Left ventricle myocardium inferior (tissue), 1 donor: ENCODE measurements around the gene COMTD1. TPM values are rescaled to one million over a fixed set of nuclear protein-coding genes. Genes with fewer than 3 reads are reported as not detected.

Experiments used
- DNase-seq: peaks from one replicate; pipeline ENCODE4 v3.0.0-alpha.2; 2020
- H3K27ac ChIP-seq: fragments of 200-600 bp; replicated peaks from 2 replicates; pipeline ENCODE4 v1.8.0; 2021
- H3K27me3 ChIP-seq: fragments of 200-600 bp; 2 replicates; pipeline ENCODE4 v1.8.0; 2021; ENCODE audit warnings: low read depth
- H3K36me3 ChIP-seq: fragments of 200-600 bp; 2 replicates; pipeline ENCODE4 v1.8.0; 2021
- H3K4me1 ChIP-seq: fragments of 200-600 bp; 2 replicates; pipeline ENCODE4 v1.8.0; 2021
- H3K4me3 ChIP-seq: fragments of 200-600 bp; 2 replicates; pipeline ENCODE4 v1.8.0; 2021; ENCODE audit warnings: mild to moderate bottlenecking, moderate library complexity
- H3K9me3 ChIP-seq: fragments of 200-600 bp; replicated peaks from 2 replicates; pipeline ENCODE4 v1.8.0; 2021
- intact Hi-C: fragments of 100-400 bp; cut with micrococcal nuclease; formaldehyde crosslinking; loops from one replicate; pipeline ENCODE4 v1.11.0; 2022
- long read RNA-seq: library from polyadenylated mRNA; unstranded; transcript quantifications from one replicate; pipeline ENCODE4 v2.0.0, GENCODE V29; 2021
- total RNA-seq: library from RNA; stranded (reverse); fragmentation: NEBNext Ultra II Directional; extraction: Animal tissue kit (Norgen Biotek cat#: 25700); gene quantifications from one replicate; pipeline ENCODE4 v1.2.1, GENCODE V29; 2021
- TF ChIP-seq, protein P1 (sequence below): fragments of 200-600 bp; IDR thresholded peaks from 2 replicates; pipeline ENCODE4 v1.8.0; 2021; ENCODE audit warnings: antibody characterized with exemption, mild to moderate bottlenecking, borderline replicate concordance
- donor health status: DM: no; HTN: yes; CAD: no; lungs with severe emphysema.

COMTD1 gene
- total RNA-seq = 29.0 TPM
- long read RNA-seq, transcript COMTD1-201 (7 exons, 976 nt) = major isoform, 8 of 48 reads
- long read RNA-seq, partial matches to known transcripts = 5 of 48 reads
- long read RNA-seq, other reads (novel, unspliced or antisense) = 34 of 48 reads

DNA sequence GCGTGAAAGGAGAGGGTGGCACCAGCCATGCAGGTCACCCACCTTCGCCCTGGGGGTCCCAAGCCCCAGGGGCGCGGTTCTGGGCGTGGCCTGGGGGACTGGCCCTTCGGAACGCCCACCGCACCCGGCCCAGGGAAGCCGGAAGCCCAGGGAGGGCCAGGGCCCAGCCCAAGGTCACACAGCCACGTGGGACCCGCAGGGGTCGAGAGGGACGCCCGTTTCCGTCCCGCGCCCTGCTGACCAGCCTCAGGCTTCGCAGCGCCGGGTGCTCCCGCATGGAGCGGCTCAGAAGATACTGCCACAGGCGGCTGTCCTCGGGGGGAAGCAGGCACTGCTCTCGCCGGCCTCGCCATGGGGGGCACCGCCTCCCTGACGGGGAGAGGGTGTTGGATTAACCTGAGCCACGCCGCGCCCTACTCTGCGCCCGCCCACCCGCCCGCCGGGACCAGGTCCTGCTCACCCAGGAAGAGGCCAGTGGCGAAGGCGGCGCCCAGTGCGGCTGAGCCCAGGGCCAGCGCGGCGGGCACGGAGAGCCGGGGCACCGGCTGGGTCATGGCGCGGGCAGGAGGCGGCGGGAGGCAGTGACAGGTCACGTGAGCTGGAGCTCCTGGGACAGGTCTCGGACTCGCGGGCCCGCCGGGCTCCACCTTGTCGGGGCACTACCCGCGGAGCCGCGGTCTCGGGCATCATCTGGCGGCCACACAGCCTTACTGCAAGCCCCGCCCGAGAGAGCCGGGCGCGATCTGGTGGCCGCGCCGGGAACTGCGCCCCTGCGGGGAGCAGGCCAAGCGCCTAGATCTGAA, at the start of gene COMTD1:
TSS of gene COMTD1 (minus strand) at position 583 of the 803 bp plus-strand sequence. CDS start at position 554, 29 bp downstream.
- no peaks in the 10 kb centered on the region for H3K9me3 ChIP-seq
- H3K36me3 ChIP-seq = peaks cover 16% of the 10 kb centered on the region
- TF ChIP-seq, protein P1, sequence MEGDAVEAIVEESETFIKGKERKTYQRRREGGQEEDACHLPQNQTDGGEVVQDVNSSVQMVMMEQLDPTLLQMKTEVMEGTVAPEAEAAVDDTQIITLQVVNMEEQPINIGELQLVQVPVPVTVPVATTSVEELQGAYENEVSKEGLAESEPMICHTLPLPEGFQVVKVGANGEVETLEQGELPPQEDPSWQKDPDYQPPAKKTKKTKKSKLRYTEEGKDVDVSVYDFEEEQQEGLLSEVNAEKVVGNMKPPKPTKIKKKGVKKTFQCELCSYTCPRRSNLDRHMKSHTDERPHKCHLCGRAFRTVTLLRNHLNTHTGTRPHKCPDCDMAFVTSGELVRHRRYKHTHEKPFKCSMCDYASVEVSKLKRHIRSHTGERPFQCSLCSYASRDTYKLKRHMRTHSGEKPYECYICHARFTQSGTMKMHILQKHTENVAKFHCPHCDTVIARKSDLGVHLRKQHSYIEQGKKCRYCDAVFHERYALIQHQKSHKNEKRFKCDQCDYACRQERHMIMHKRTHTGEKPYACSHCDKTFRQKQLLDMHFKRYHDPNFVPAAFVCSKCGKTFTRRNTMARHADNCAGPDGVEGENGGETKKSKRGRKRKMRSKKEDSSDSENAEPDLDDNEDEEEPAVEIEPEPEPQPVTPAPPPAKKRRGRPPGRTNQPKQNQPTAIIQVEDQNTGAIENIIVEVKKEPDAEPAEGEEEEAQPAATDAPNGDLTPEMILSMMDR = peak; percentile 100
- H3K4me3 ChIP-seq = peak within 1 kb of the TSS; percentile 91
- intact Hi-C loops = loop anchor here (10.0 kb wide), 1 partner anchor 971 kb away; no protein-coding TSS in a partner anchor
- peak; percentile 93 for DNase-seq
- H3K27me3 ChIP-seq = no peaks in the 10 kb centered on the region
- H3K4me1 ChIP-seq = peaks cover 22% of the 10 kb centered on the region
- H3K27ac ChIP-seq = peak within 1 kb of the TSS; percentile 94

DNA sequence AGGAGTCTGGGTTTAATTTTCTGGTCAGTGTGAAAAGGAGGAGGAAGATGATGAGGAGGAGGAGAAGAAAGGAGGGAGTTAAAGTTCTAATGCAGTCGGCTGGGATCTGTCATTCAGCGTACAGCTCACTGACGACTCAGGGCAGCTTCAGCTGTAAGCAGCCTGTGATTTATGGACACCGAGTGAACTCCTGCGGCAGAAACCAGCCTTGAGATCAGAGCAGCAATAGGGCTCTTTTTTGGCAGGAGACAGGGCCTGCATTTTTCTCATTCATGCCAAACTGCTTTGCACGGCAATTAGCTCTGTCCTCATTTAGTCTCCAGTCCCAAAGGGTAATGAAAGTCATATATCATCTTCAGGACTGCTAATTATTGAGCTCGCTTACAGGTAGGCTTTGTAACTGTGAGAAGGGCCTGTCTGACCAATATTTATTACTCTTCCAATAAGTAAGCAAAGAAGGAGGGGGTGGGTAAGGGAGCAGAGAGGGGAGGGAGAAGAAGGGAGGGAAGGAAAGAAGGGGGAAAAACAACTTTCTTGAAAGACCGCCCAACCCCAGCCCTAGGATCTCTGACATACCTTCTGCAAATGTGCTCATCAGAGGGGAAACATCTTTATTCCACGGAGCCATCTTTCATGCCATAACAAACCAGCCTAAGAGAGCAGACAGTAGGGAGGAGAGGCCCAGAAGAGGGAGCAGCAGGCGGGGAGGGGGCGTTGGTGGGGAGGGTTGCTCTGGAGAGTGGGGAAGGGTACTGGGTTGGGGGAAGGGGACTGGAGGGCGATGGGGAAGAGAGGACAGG, 48.1 kb upstream of the COMTD1 start:
- Histone ChIP-seq H3K9me3 (no peaks in the 10 kb centered on the region), H3K36me3 (no peaks in the 10 kb centered on the region), H3K4me3 (peak overlapping the region; percentile 55), H3K4me1 (peaks cover 14% of the 10 kb centered on the region), H3K27me3 (no peaks in the 10 kb centered on the region), H3K27ac (peak overlapping the region; percentile 80)
- DNase-seq = no peak
- intact Hi-C loops = no loop called here
- TF ChIP-seq, protein P1 = no peak

GRCh38 chr10:75283078-75283670, 47.4 kb upstream of the COMTD1 start:
- no peaks in the 10 kb centered on the region for H3K36me3 ChIP-seq
- TF ChIP-seq, protein P1 = no peak
- H3K9me3 ChIP-seq = no peaks in the 10 kb centered on the region
- peaks cover 14% of the 10 kb centered on the region for H3K4me1 ChIP-seq
- no peaks in the 10 kb centered on the region for H3K27me3 ChIP-seq
- DNase-seq = peak; percentile 25
- intact Hi-C loops = no loop called here
- peak overlapping the region; percentile 80 for H3K27ac ChIP-seq
- H3K4me3 ChIP-seq = peak overlapping the region; percentile 55

DNA sequence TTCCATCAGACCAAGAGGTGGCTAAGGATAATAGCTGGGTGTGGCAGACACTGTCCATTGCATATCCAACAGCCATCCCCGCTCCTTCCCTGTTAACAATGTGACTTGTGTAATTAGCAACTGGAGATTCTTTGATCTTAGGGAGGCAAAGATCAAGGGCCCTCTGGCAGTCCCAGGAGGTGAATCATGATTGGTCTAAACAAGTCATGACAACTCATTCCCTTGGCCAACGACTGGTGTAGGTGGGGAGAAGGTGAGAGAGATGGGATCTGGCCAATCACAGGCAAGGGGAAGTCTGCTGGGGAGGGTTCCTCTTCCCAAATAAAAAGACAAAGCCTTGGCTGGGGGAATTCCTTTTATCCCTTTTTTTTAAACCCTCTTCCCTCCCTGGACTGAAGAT, 46.2 kb upstream of the COMTD1 start:
- DNase-seq = no peak
- H3K36me3 ChIP-seq = no peaks in the 10 kb centered on the region
- TF ChIP-seq, protein P1 = no peak
- peaks cover 14% of the 10 kb centered on the region for H3K4me1 ChIP-seq
- H3K9me3 ChIP-seq = no peaks in the 10 kb centered on the region
- intact Hi-C loops = no loop called here
- H3K27me3 ChIP-seq = no peaks in the 10 kb centered on the region
- no peak overlapping the region for H3K27ac ChIP-seq
- H3K4me3 ChIP-seq = no peak overlapping the region

- Histone ChIP-seq H3K27me3 (peaks cover 3% of the 10 kb centered on the region), H3K9me3 (no peaks in the 10 kb centered on the region), H3K4me3 (no peak overlapping the region), H3K27ac (no peak overlapping the region), H3K4me1 (peaks cover 17% of the 10 kb centered on the region), H3K36me3 (no peaks in the 10 kb centered on the region)
- TF ChIP-seq, protein P1 = no peak
- intact Hi-C loops = no loop called here
- DNase-seq = no peak
These were observed 44.5 kb upstream of the COMTD1 start for GRCh38 chr10:75280236-75280635.
